Fibroblast of lung (primary cell): ENCODE results near the gene BCAT1. TPM values are rescaled to one million over a fixed set of nuclear protein-coding genes. Genes with fewer than 3 reads are reported as not detected.
A peak's percentile ranks its signal among the peaks of the same experiment; 100 is the strongest.

Experiments used
- DNase-seq, 2 donors: peaks; one replicate each; pipeline versions ENCODE4 v3.0.0 to v3.0.0-alpha.2; 2010; ENCODE audit warnings: low read depth in 2 of 2
- H2AFZ ChIP-seq: 2 replicates; pipeline ENCODE4 v1.5.1; 2012; ENCODE audit warnings: low read length, control low read depth, inconsistent platforms
- H3K27ac ChIP-seq: 2 replicates; pipeline ENCODE4 v1.5.1; 2011; ENCODE audit warnings: low read length, control low read depth; ENCODE audit not compliant: insufficient read depth
- H3K27me3 ChIP-seq: 2 replicates; pipeline ENCODE4 v1.5.1; 2011; ENCODE audit warnings: mild to moderate bottlenecking, low read length; ENCODE audit not compliant: control insufficient read depth, insufficient read depth
- H3K36me3 ChIP-seq: 2 replicates; pipeline ENCODE4 v1.5.1; 2011; ENCODE audit warnings: low read length; ENCODE audit not compliant: control insufficient read depth, insufficient read depth
- H3K4me1 ChIP-seq: 2 replicates; pipeline ENCODE4 v1.5.1; 2011; ENCODE audit warnings: low read length; ENCODE audit not compliant: control insufficient read depth, insufficient read depth; ENCODE audit errors: extremely low read depth
- H3K4me2 ChIP-seq: 2 replicates; pipeline ENCODE4 v1.5.1; 2011; ENCODE audit warnings: low read length, control low read depth; ENCODE audit not compliant: insufficient read depth; ENCODE audit errors: extremely low read depth
- H3K4me3 ChIP-seq, 4 experiments: fragments of 200-600 bp in 1 of 4; sonication (generic) in 1 of 4; replicated peaks in 1 of 4; 2 replicates each; pipeline ENCODE4 v1.5.1; 2011 to 2016; ENCODE audit warnings: low read length in 4 of 4, low read depth in 3 of 4, mild to moderate bottlenecking in 3 of 4, control low read depth in 2 of 4, inconsistent platforms in 1 of 4, mixed read lengths in 1 of 4; ENCODE audit not compliant: insufficient read depth in 1 of 4; ENCODE audit errors: control extremely low read depth in 1 of 4
- H3K79me2 ChIP-seq: 2 replicates; pipeline ENCODE4 v1.5.1; 2012; ENCODE audit warnings: mild to moderate bottlenecking, low read length, inconsistent platforms; ENCODE audit not compliant: control insufficient read depth, insufficient read depth
- H3K9ac ChIP-seq: 2 replicates; pipeline ENCODE4 v1.5.1; 2011; ENCODE audit warnings: mild to moderate bottlenecking, low read length, control low read depth; ENCODE audit not compliant: insufficient read depth
- H3K9me3 ChIP-seq: 2 replicates; pipeline ENCODE4 v1.5.1; 2012; ENCODE audit warnings: low read depth, low read length; ENCODE audit not compliant: control insufficient read depth, insufficient read depth
- H4K20me1 ChIP-seq: 2 replicates; pipeline ENCODE4 v1.5.1; 2011; ENCODE audit warnings: low read length; ENCODE audit not compliant: control insufficient read depth, insufficient read depth; ENCODE audit errors: extremely low read depth
- CTCF ChIP-seq, 2 donors: IDR thresholded peaks in 1 of 2; conservative IDR thresholded peaks in 1 of 2; 1 replicate in 1 of 2; 2 replicates in 1 of 2; pipeline ENCODE4 v1.5.1; 2011 to 2012; ENCODE audit warnings: low read length in 2 of 2, control low read depth in 1 of 2, inconsistent platforms in 1 of 2, low read depth in 1 of 2, mild to moderate bottlenecking in 1 of 2
- EZH2 ChIP-seq: IDR thresholded peaks from 2 replicates; pipeline ENCODE4 v1.5.1; 2012; ENCODE audit warnings: low read length, control low read depth, mild to moderate bottlenecking; ENCODE audit errors: missing control alignments
- polyA plus RNA-seq, 2 donors: library from polyadenylated mRNA; depleted of rRNA in 1 of 2; stranded (reverse) in 1 of 2; unstranded in 1 of 2; fragments of >200 nt; gene quantifications; 2 replicates each; pipeline ENCODE4 v1.2.1, GENCODE V29; 2011 to 2012; ENCODE audit warnings: missing spikeins in 1 of 2
- total RNA-seq: library from RNA; depleted of rRNA; stranded (reverse); fragments of >200 nt; gene quantifications from 2 replicates; pipeline ENCODE4 v1.2.1, GENCODE V29; 2014

The BCAT1 gene
- total and polyA plus RNA-seq, 2 donors (not counting 1 experiment from before 2014, with no cell fraction given): 27.8 to 162 TPM

GRCh38 chr12:24772813-24773212, 176.1 kb downstream of the BCAT1 start:
- H3K9me3 ChIP-seq: no peaks in the 10 kb centered on the region
- no peaks in the 10 kb centered on the region for H3K27me3 ChIP-seq
- H3K4me1 ChIP-seq: peaks cover 6% of the 10 kb centered on the region
- TF ChIP-seq CTCF (conservative IDR thresholded peaks at IDR 0.05 in 1 of 2, IDR thresholded peaks at IDR 0.05 in 1 of 2; ENCODE audit: low read depth in 1 of 2, low read length in 2 of 2): no peak
- no peak for TF ChIP-seq EZH2
- no peak overlapping the region for H2AFZ ChIP-seq
- H3K4me3 ChIP-seq: no peak overlapping the region
- H3K27ac ChIP-seq: no peak overlapping the region
- no peak overlapping the region for H3K4me2 ChIP-seq
- H3K9ac ChIP-seq: no peak overlapping the region
- H4K20me1 ChIP-seq: no peaks in the 10 kb centered on the region
- H3K36me3 ChIP-seq: no peaks in the 10 kb centered on the region
- DNase-seq: no peak
- no peaks in the 10 kb centered on the region for H3K79me2 ChIP-seq

GRCh38 chr12:24770821-24771220, 178.1 kb downstream of the BCAT1 start:
- Histone ChIP-seq H3K36me3 (no peaks in the 10 kb centered on the region), H3K9ac (no peak overlapping the region), H3K4me3 (no peak overlapping the region), H3K4me1 (peaks cover 2% of the 10 kb centered on the region), H3K9me3 (no peaks in the 10 kb centered on the region), H3K79me2 (no peaks in the 10 kb centered on the region), H4K20me1 (no peaks in the 10 kb centered on the region), H2AFZ (no peak overlapping the region), H3K27me3 (no peaks in the 10 kb centered on the region), H3K4me2 (peak overlapping the region; percentile 45), H3K27ac (no peak overlapping the region)
- TF ChIP-seq CTCF (conservative IDR thresholded peaks at IDR 0.05 in 1 of 2, IDR thresholded peaks at IDR 0.05 in 1 of 2; ENCODE audit: low read depth in 1 of 2, low read length in 2 of 2) (no peak), EZH2 (no peak)
- DNase-seq: peak in 1 of 2 donors; percentile 69

GRCh38 chr12:24770334-24770733, 178.6 kb downstream of the BCAT1 start:
- no peak overlapping the region for H2AFZ ChIP-seq
- no peaks in the 10 kb centered on the region for H3K27me3 ChIP-seq
- H3K4me1 ChIP-seq: peaks cover 2% of the 10 kb centered on the region
- no peak overlapping the region for H3K4me3 ChIP-seq
- H3K9ac ChIP-seq: no peak overlapping the region
- TF ChIP-seq CTCF (conservative IDR thresholded peaks at IDR 0.05 in 1 of 2, IDR thresholded peaks at IDR 0.05 in 1 of 2; ENCODE audit: low read depth in 1 of 2, low read length in 2 of 2) (no peak), EZH2 (no peak)
- peak in 1 of 2 donors; percentile 57 for DNase-seq
- H3K79me2 ChIP-seq: no peaks in the 10 kb centered on the region
- H3K9me3 ChIP-seq: no peaks in the 10 kb centered on the region
- no peaks in the 10 kb centered on the region for H3K36me3 ChIP-seq
- no peak overlapping the region for H3K27ac ChIP-seq
- peak overlapping the region; percentile 45 for H3K4me2 ChIP-seq
- H4K20me1 ChIP-seq: no peaks in the 10 kb centered on the region
